ENCODE measurements around the gene NEDD9.

The NEDD9 gene

GRCh38 chr6:11248974-11249761, 16.7 kb upstream of the NEDD9 start:
- TF ChIP-seq ZNF274 (IDR thresholded peaks at IDR 0.05; ENCODE audit: low read depth, low read length): no peak
- no peak overlapping the region for H3K4me3 ChIP-seq (ENCODE audit: low read length)

- no peak overlapping the region for H3K4me3 ChIP-seq (ENCODE audit: low read length)
- TF ChIP-seq ZNF274 (IDR thresholded peaks at IDR 0.05; ENCODE audit: low read depth, low read length): no peak
These were observed 14.3 kb upstream of the NEDD9 start for GRCh38 chr6:11246722-11247121.

GRCh38 chr6:11245381-11246256, 13.2 kb upstream of the NEDD9 start:
- TF ChIP-seq ZNF274 (IDR thresholded peaks at IDR 0.05; ENCODE audit: low read depth, low read length): no peak
- H3K4me3 ChIP-seq (ENCODE audit: low read length): no peak overlapping the region

- H3K4me3 ChIP-seq (ENCODE audit: low read length): no peak overlapping the region
- TF ChIP-seq ZNF274 (IDR thresholded peaks at IDR 0.05; ENCODE audit: low read depth, low read length): no peak
These were observed 12.1 kb upstream of the NEDD9 start for GRCh38 chr6:11244387-11245126.

GRCh38 chr6:11243861-11244260, 11.4 kb upstream of the NEDD9 start:
- H3K4me3 ChIP-seq (ENCODE audit: low read length): no peak overlapping the region
- no peak for TF ChIP-seq ZNF274 (IDR thresholded peaks at IDR 0.05; ENCODE audit: low read depth, low read length)

DNA sequence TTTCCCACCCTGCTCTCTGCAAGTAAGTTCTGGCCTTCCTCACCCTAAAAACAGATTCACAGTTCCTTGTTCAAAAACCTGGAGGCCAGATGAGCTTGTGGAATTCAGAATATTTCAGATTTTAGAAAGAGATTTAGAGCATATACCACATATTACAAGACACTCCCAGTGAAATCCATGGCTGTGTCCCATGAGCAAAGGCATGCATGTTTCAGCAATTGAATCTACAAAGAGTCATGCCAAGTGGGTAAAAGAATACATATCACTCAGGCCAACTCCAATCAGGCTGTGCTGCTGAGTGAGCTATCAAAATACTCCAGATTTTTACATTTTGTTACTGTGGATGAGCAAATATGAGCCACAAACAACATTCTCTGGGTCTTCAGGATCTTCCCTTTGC, 10.2 kb upstream of the NEDD9 start:
- H3K4me3 ChIP-seq (ENCODE audit: low read length): no peak overlapping the region
- TF ChIP-seq ZNF274 (IDR thresholded peaks at IDR 0.05; ENCODE audit: low read depth, low read length): no peak

GRCh38 chr6:11241793-11242201, 9.3 kb upstream of the NEDD9 start:
- TF ChIP-seq ZNF274 (IDR thresholded peaks at IDR 0.05; ENCODE audit: low read depth, low read length): no peak
- no peak overlapping the region for H3K4me3 ChIP-seq (ENCODE audit: low read length)

GRCh38 chr6:11241154-11241792, 8.8 kb upstream of the NEDD9 start:
- H3K4me3 ChIP-seq (ENCODE audit: low read length): no peak overlapping the region
- no peak for TF ChIP-seq ZNF274 (IDR thresholded peaks at IDR 0.05; ENCODE audit: low read depth, low read length)

- no peak overlapping the region for H3K4me3 ChIP-seq (ENCODE audit: low read length)
- TF ChIP-seq ZNF274 (IDR thresholded peaks at IDR 0.05; ENCODE audit: low read depth, low read length): no peak
These were observed 5.5 kb upstream of the NEDD9 start for GRCh38 chr6:11237956-11238355.

DNA sequence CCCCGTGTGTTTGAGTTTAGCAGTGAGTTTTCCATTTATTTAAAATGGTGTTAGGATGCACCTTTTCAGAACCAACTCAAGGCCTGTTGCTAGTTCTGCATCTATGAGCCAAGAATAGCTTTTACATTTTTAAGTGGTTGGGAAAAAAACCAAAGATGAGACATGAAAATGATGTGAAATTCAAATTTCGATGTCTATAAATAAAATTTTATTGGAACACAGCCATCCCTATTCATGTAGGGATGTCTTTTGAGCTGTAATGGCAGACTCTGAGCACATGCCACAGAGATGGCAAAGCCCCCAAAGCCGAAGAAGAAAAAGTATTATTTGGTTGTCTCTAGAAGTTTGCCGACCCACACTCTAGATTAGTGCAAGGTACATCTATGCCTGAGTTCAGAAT, 5.0 kb upstream of the NEDD9 start:
- TF ChIP-seq ZNF274 (IDR thresholded peaks at IDR 0.05; ENCODE audit: low read depth, low read length): no peak
- no peak overlapping the region for H3K4me3 ChIP-seq (ENCODE audit: low read length)

- TF ChIP-seq ZNF274 (IDR thresholded peaks at IDR 0.05; ENCODE audit: low read depth, low read length): no peak
- no peak overlapping the region for H3K4me3 ChIP-seq (ENCODE audit: low read length)
These were observed 4.4 kb upstream of the NEDD9 start for GRCh38 chr6:11236915-11237314.

GRCh38 chr6:11236076-11236750, 3.7 kb upstream of the NEDD9 start:
- TF ChIP-seq ZNF274 (IDR thresholded peaks at IDR 0.05; ENCODE audit: low read depth, low read length): no peak
- H3K4me3 ChIP-seq (ENCODE audit: low read length): no peak overlapping the region

- no peak for TF ChIP-seq ZNF274 (IDR thresholded peaks at IDR 0.05; ENCODE audit: low read depth, low read length)
These were observed 2.6 kb upstream of the NEDD9 start for GRCh38 chr6:11235062-11235461.

More at GRCh38 chr6:11235062-11235461, 2.6 kb upstream of the NEDD9 start:
- no peak overlapping the region for H3K4me3 ChIP-seq (ENCODE audit: low read length)

Data from GM08714 (cell line).